DMS53 (cell line): ENCODE results near the gene ADGRG7.

ENCODE experiments used
- DNase-seq: peaks from one replicate; lab custom pipeline; 2025; lab: John Stamatoyannopoulos, UW

The ADGRG7 gene

DNA sequence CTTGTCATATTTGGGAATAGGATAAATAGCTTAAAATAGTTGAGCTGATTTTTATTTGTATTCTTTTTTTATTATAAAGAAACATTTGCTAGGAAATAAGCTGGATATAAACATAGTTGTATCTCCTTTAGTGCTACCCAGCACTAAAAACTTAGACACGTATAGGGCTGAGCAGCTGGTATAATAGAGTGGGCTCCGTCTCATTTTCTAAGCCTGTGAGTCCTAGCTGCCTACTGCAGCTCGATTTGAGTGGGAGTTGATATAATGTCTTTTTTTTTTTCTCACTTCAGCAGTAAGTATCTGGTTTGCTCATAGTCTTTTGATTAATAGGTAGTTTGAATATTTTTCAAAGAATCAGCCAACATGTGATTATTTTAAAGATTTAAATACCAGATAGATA, 134.1 kb downstream of the ADGRG7 start:
- DNase-seq: no peak

- DNase-seq: no peak
Measured at GRCh38 chr3:100744671-100745070, 135.3 kb downstream of the ADGRG7 start.
